GM12891 (cell line): Measurements from ENCODE around the gene IL1B.

Source experiments
- DNase-seq: peaks from one replicate; pipeline ENCODE4 v3.0.0; 2011; ENCODE audit warnings: low spot score; ENCODE audit not compliant: insufficient read length
- FAIRE-seq: peaks from 2 replicates; lab custom pipeline; 2011; peaks lifted over from hg19 to GRCh38; lab: Jason Lieb, UNC
- PAX5 ChIP-seq: IDR thresholded peaks from 2 replicates; pipeline ENCODE4 v1.6.1; 2011; ENCODE audit warnings: low read length, moderate library complexity, mild to moderate bottlenecking; ENCODE audit not compliant: insufficient read depth, severe bottlenecking
- POLR2A ChIP-seq: IDR thresholded peaks from 2 replicates; pipeline ENCODE4 v1.6.1; 2011; ENCODE audit warnings: low read depth, low read length, control low read depth
- POLR2AphosphoS5 ChIP-seq: IDR thresholded peaks from 2 replicates; pipeline ENCODE4 v1.6.1; 2011; ENCODE audit warnings: low read depth, low read length, control low read depth
- POU2F2 ChIP-seq: IDR thresholded peaks from 2 replicates; pipeline ENCODE4 v1.6.1; 2011; ENCODE audit warnings: low read depth, mild to moderate bottlenecking, control low read depth, low read length, moderate library complexity
- SPI1 ChIP-seq: IDR thresholded peaks from 2 replicates; pipeline ENCODE4 v1.6.1; 2011; ENCODE audit warnings: low read depth, low read length, control low read depth
- TAF1 ChIP-seq: IDR thresholded peaks from 2 replicates; pipeline ENCODE4 v1.6.1; 2011; ENCODE audit warnings: low read depth, low read length, control low read depth

IL1B gene

GRCh38 chr2:112807233-112807807, 29.3 kb downstream of the IL1B start:
- FAIRE-seq (no peak), DNase-seq (no peak)
- TF ChIP-seq PAX5 (no peak), TAF1 (no peak), SPI1 (no peak), POLR2AphosphoS5 (no peak)

GRCh38 chr2:112805542-112805941, 31.0 kb downstream of the IL1B start:
- DNase-seq (no peak), FAIRE-seq (no peak)
- no peak for TF ChIP-seq POU2F2
- no peak for TF ChIP-seq SPI1

- TF ChIP-seq SPI1 (no peak), POLR2AphosphoS5 (no peak), TAF1 (no peak), POLR2A (no peak), POU2F2 (no peak), PAX5 (no peak)
- no peak for DNase-seq
- no peak for FAIRE-seq
Measured at GRCh38 chr2:112803691-112804521, 32.7 kb downstream of the IL1B start.

GRCh38 chr2:112800881-112801583, 35.5 kb downstream of the IL1B start:
- DNase-seq (no peak), FAIRE-seq (no peak)
- TF ChIP-seq POLR2A (no peak), TAF1 (no peak), POU2F2 (no peak), PAX5 (no peak), SPI1 (no peak)

GRCh38 chr2:112798979-112799975, 37.3 kb downstream of the IL1B start:
- peak; percentile 71 for TF ChIP-seq SPI1
- TF ChIP-seq POU2F2, result no peak
- FAIRE-seq (no peak), DNase-seq (no peak)

- no peak for FAIRE-seq
- no peak for TF ChIP-seq POLR2A
Measured at GRCh38 chr2:112796486-112796885, 40.1 kb downstream of the IL1B start.

GRCh38 chr2:112795774-112796173, 40.8 kb downstream of the IL1B start:
- no peak for DNase-seq
- TF ChIP-seq POLR2AphosphoS5 (no peak), POU2F2 (no peak), TAF1 (no peak), POLR2A (no peak), SPI1 (no peak), PAX5 (no peak)
- no peak for FAIRE-seq

More at GRCh38 chr2:112796486-112796885, 40.1 kb downstream of the IL1B start:
- DNase-seq, result no peak

GRCh38 chr2:112794841-112795240, 41.7 kb downstream of the IL1B start:
- FAIRE-seq (no peak), DNase-seq (no peak)
- TF ChIP-seq TAF1 (no peak), POLR2A (no peak), SPI1 (no peak), PAX5 (no peak), POU2F2 (no peak), POLR2AphosphoS5 (no peak)

GRCh38 chr2:112794131-112794733, 42.3 kb downstream of the IL1B start:
- peak; percentile 81 for FAIRE-seq
- TF ChIP-seq PAX5 (no peak), SPI1 (peak; percentile 83)
- DNase-seq, result no peak
